Activated T-cell treated with anti-CD3 and anti-CD28 coated beads, Interleukin-2, amount 50 U/mL, for 4 hours (primary cell): ENCODE results near the gene RAB26. TPM values are rescaled to one million over a fixed set of nuclear protein-coding genes. Genes with fewer than 3 reads are reported as not detected.
"Not testable (repeated sequence)": the region's sequence is repeated elsewhere in the genome, so short reads cannot be mapped to it uniquely, and the experiment has no call there.

Experiments used
- ATAC-seq, 2 donors: fragments of 200-7000 bp; cut with Tn5 transposase; one replicate each; pipeline ENCODE4 v1.10.0; 2021
- DNase-seq: peaks from one replicate; pipeline ENCODE4 v3.0.0-alpha.2; 2020
- H3K27me3 Mint-ChIP-seq: one replicate; pipeline ENCODE4 v1.8.0; 2021; ENCODE audit warnings: low read depth, mixed read lengths
- H3K36me3 Mint-ChIP-seq: one replicate; pipeline ENCODE4 v1.8.0; 2022; ENCODE audit warnings: mixed read lengths; ENCODE audit not compliant: insufficient read depth
- H3K4me1 Mint-ChIP-seq: one replicate; pipeline ENCODE4 v1.8.0; 2021; ENCODE audit warnings: low read depth, mixed read lengths
- H3K4me3 Mint-ChIP-seq: one replicate; pipeline ENCODE4 v1.8.0; 2021; ENCODE audit warnings: mild to moderate bottlenecking, moderate library complexity, mixed read lengths
- H3K9me3 Mint-ChIP-seq: one replicate; pipeline ENCODE4 v1.8.0; 2021; ENCODE audit warnings: mixed read lengths
- total RNA-seq, 3 donors: library from RNA; stranded (reverse); gene quantifications; one replicate each; pipeline ENCODE4 v1.2.1, GENCODE V29; 2021

The RAB26 gene
- total RNA-seq, 3 donors from 2014 or later = not detected

- not testable (repeated sequence) for DNase-seq, H3K4me3 Mint-ChIP-seq, H3K36me3 Mint-ChIP-seq, H3K9me3 Mint-ChIP-seq, ATAC-seq, H3K27me3 Mint-ChIP-seq
- peaks cover 11% of the 10 kb centered on the region for H3K4me1 Mint-ChIP-seq
These were observed 24.1 kb upstream of the RAB26 start for GRCh38 chr16:2124377-2124693.

- not testable (repeated sequence) for ATAC-seq, H3K36me3 Mint-ChIP-seq, H3K27me3 Mint-ChIP-seq, H3K4me3 Mint-ChIP-seq, H3K9me3 Mint-ChIP-seq, DNase-seq
- peaks cover 11% of the 10 kb centered on the region for H3K4me1 Mint-ChIP-seq
These were observed 23.6 kb upstream of the RAB26 start for GRCh38 chr16:2124694-2125444.

- not testable (repeated sequence) for DNase-seq, H3K27me3 Mint-ChIP-seq, H3K4me3 Mint-ChIP-seq, H3K36me3 Mint-ChIP-seq, ATAC-seq, H3K9me3 Mint-ChIP-seq
- H3K4me1 Mint-ChIP-seq = peaks cover 11% of the 10 kb centered on the region
These were observed 22.8 kb upstream of the RAB26 start for GRCh38 chr16:2125609-2126008.

- H3K9me3 Mint-ChIP-seq, ATAC-seq, H3K27me3 Mint-ChIP-seq, DNase-seq, H3K4me3 Mint-ChIP-seq, H3K36me3 Mint-ChIP-seq: not testable (repeated sequence)
- peaks cover 13% of the 10 kb centered on the region for H3K4me1 Mint-ChIP-seq
These were observed 22.2 kb upstream of the RAB26 start for GRCh38 chr16:2126161-2126743.

GRCh38 chr16:2126928-2127556, 21.4 kb upstream of the RAB26 start:
- not testable (repeated sequence) for DNase-seq, H3K4me3 Mint-ChIP-seq, H3K27me3 Mint-ChIP-seq, H3K9me3 Mint-ChIP-seq, ATAC-seq, H3K36me3 Mint-ChIP-seq
- H3K4me1 Mint-ChIP-seq = peaks cover 13% of the 10 kb centered on the region

- peaks cover 13% of the 10 kb centered on the region for H3K4me1 Mint-ChIP-seq
- DNase-seq, H3K27me3 Mint-ChIP-seq, ATAC-seq, H3K9me3 Mint-ChIP-seq, H3K36me3 Mint-ChIP-seq, H3K4me3 Mint-ChIP-seq: not testable (repeated sequence)
These were observed 20.7 kb upstream of the RAB26 start for GRCh38 chr16:2127630-2128280.

- H3K9me3 Mint-ChIP-seq, DNase-seq, H3K4me3 Mint-ChIP-seq, H3K27me3 Mint-ChIP-seq, H3K36me3 Mint-ChIP-seq, ATAC-seq: not testable (repeated sequence)
- peaks cover 13% of the 10 kb centered on the region for H3K4me1 Mint-ChIP-seq
These were observed 19.2 kb upstream of the RAB26 start for GRCh38 chr16:2129251-2129650.

GRCh38 chr16:2129890-2130447, 18.5 kb upstream of the RAB26 start:
- ATAC-seq, H3K36me3 Mint-ChIP-seq: not testable (repeated sequence)

GRCh38 chr16:2133797-2134196, 14.6 kb upstream of the RAB26 start:
- H3K27me3 Mint-ChIP-seq, H3K4me3 Mint-ChIP-seq, H3K9me3 Mint-ChIP-seq, H3K4me1 Mint-ChIP-seq, DNase-seq, ATAC-seq, H3K36me3 Mint-ChIP-seq: not testable (repeated sequence)

More at GRCh38 chr16:2129890-2130447, 18.5 kb upstream of the RAB26 start:
- not testable (repeated sequence) for H3K4me3 Mint-ChIP-seq, H3K9me3 Mint-ChIP-seq, DNase-seq, H3K27me3 Mint-ChIP-seq
- H3K4me1 Mint-ChIP-seq = peaks cover 13% of the 10 kb centered on the region

- not testable (repeated sequence) for ATAC-seq, H3K4me1 Mint-ChIP-seq, DNase-seq
These were observed 13.4 kb upstream of the RAB26 start for GRCh38 chr16:2135071-2135470.

GRCh38 chr16:2135770-2136490, 12.5 kb upstream of the RAB26 start, which contains the start of gene PKD1:
PKD1 (minus strand) TSS chr16:2135898; CDS start chr16:2135689, 209 bp downstream.
- not testable (repeated sequence) for H3K4me1 Mint-ChIP-seq, H3K36me3 Mint-ChIP-seq, H3K27me3 Mint-ChIP-seq, H3K9me3 Mint-ChIP-seq
- ATAC-seq = peak; percentile 75 to 86
- H3K4me3 Mint-ChIP-seq = peak within 1 kb of the TSS; percentile 89
- DNase-seq = peak; percentile 99

More at GRCh38 chr16:2135071-2135470, 13.4 kb upstream of the RAB26 start:
- not testable (repeated sequence) for H3K36me3 Mint-ChIP-seq, H3K9me3 Mint-ChIP-seq, H3K27me3 Mint-ChIP-seq
- peak overlapping the region; percentile 77 for H3K4me3 Mint-ChIP-seq

- H3K4me3 Mint-ChIP-seq = no peak overlapping the region
- no peaks in the 10 kb centered on the region for H3K9me3 Mint-ChIP-seq
- DNase-seq (no peak), ATAC-seq (peak; percentile 29 to 36)
- H3K36me3 Mint-ChIP-seq = no peaks in the 10 kb centered on the region
- no peaks in the 10 kb centered on the region for H3K27me3 Mint-ChIP-seq
- peaks cover 2% of the 10 kb centered on the region for H3K4me1 Mint-ChIP-seq
These were observed 5.2 kb upstream of the RAB26 start for GRCh38 chr16:2142942-2143877.

- no peak overlapping the region for H3K4me3 Mint-ChIP-seq
- H3K9me3 Mint-ChIP-seq = no peaks in the 10 kb centered on the region
- DNase-seq (no peak), ATAC-seq (no peak)
- H3K36me3 Mint-ChIP-seq = no peaks in the 10 kb centered on the region
- no peaks in the 10 kb centered on the region for H3K27me3 Mint-ChIP-seq
- peaks cover 2% of the 10 kb centered on the region for H3K4me1 Mint-ChIP-seq
These were observed 4.4 kb upstream of the RAB26 start for GRCh38 chr16:2143878-2144485.
